ENCODE results near the gene UMAD1. TPM values are rescaled to one million over a fixed set of nuclear protein-coding genes. Genes with fewer than 3 reads are reported as not detected.

Gene UMAD1
- total and polyA plus RNA-seq, 2 of the 4 experiments (the other 2 are of a cell fraction), result 5.2 to 8.4 TPM

DNA sequence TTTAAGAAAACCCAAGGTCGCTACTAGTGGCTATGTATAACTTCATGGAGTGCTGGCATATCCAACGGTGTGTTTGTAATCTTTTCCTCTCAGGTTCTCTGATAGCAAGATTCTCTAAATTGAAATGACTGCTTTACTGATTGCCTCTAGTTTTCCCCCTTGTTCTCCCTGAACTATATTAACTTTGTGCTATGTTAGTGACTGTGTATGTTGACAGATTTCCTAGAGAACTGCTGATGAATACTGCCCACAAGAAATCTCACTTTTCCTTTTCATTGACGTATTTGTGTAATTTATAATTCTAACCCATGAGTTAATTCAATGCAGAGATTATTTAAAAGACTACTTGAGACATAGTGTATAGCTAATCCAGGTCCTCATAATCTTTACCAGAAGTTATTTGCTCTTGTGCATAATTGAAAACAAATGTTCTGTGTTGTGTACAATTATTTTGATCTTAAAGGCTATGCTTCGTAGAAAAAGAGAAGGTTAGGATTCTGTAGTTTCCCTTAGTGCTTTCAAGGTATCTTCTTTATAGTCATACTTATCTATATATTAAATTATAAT, 257.5 kb downstream of the UMAD1 start:
- Histone ChIP-seq H2BK5ac (ENCODE audit: low read depth, low read length, poor library complexity, severe bottlenecking) (no peak overlapping the region), H4K8ac (ENCODE audit: low read depth in 2 of 2, low read length in 2 of 2) (no peak overlapping the region), H3K14ac (replicated peaks; ENCODE audit: low read depth, low read length) (no peak overlapping the region), H3K36me3 (ENCODE audit: control insufficient read depth, insufficient read depth, low read length) (no peaks in the 10 kb centered on the region), H4K5ac (ENCODE audit: low read depth, low read length) (no peak overlapping the region; the same call in 1 of the 2 replicates), H3K9me1 (ENCODE audit: insufficient read depth, low read length) (no peaks in the 10 kb centered on the region), H3K18ac (ENCODE audit: low read depth, low read length) (no peak overlapping the region), H3K27ac (ENCODE audit: insufficient read depth, low read length) (no peak overlapping the region), H4K91ac (ENCODE audit: insufficient read depth, low read depth, low read length) (no peak overlapping the region), H2AK9ac (replicated peaks; ENCODE audit: low read depth, low read length, poor library complexity) (no peak overlapping the region), H3K4me3 (ENCODE audit: insufficient read depth, low read depth, low read length) (no peak overlapping the region), H3K4ac (ENCODE audit: low read depth, low read length) (no peak overlapping the region), H2AK5ac (ENCODE audit: low read depth, low read length) (no peak overlapping the region), H3K4me1 (ENCODE audit: control insufficient read depth, insufficient read depth, low read length) (peaks cover 3% of the 10 kb centered on the region; the same call in 1 of the 2 replicates), H2BK20ac (ENCODE audit: low read depth, low read length) (no peak overlapping the region), H3K79me1 (ENCODE audit: low read depth in 1 of 2, low read length in 2 of 2) (no peaks in the 10 kb centered on the region), H2AFZ (replicated peaks; ENCODE audit: low read length, poor library complexity) (no peak overlapping the region), H3K56ac (ENCODE audit: extremely low read depth, insufficient read depth, low read length) (no peak overlapping the region), H3K4me2 (ENCODE audit: low read depth, low read length) (no peak overlapping the region), H2BK120ac (ENCODE audit: low read depth, low read length) (no peak overlapping the region), H3K23ac (ENCODE audit: low read depth, low read length) (no peak overlapping the region), H3K9me3 (ENCODE audit: control insufficient read depth, insufficient read depth, low read length) (no peaks in the 10 kb centered on the region), H2BK15ac (ENCODE audit: low read depth, low read length) (no peak overlapping the region), H3K9ac (ENCODE audit: low read depth, low read length) (no peak overlapping the region), H3K27me3 (ENCODE audit: control insufficient read depth, insufficient read depth, low read length) (no peaks in the 10 kb centered on the region), H4K20me1 (ENCODE audit: insufficient read depth, low read length) (no peaks in the 10 kb centered on the region)
- CTCF ChIA-PET, result interaction anchor here (0.8 kb wide), 1 partner anchor 18 kb away, joined by 3 read pairs; no protein-coding TSS in a partner anchor
- no CpG with 5 or more reads among the region's 4 CpGs for WGBS, 2 experiments (ENCODE audit: extremely low coverage in 2 of 2, insufficient read length in 1 of 2)
- no peak for ATAC-seq (ENCODE audit: low read depth)
- in situ Hi-C loops (cut with MboI; ENCODE audit: low sequenced_read_pairs), result no loop called here
- intact Hi-C loops (cut with micrococcal nuclease), result no loop called here
- BruUV-seq (replicated peaks), result no TSS peak
- no peak for DNase-seq
- dilution Hi-C loops (cut with HindIII; ENCODE audit: low sequenced_read_pairs, unreplicated experiment), result no loop called here
- POLR2A ChIA-PET (ENCODE audit: unreplicated experiment), result no interaction called here
- TF ChIP-seq BHLHE40 (IDR thresholded peaks at IDR 0.05; ENCODE audit: low read depth, low read length), result no peak
- TF ChIP-seq FOS (IDR thresholded peaks at IDR 0.05; ENCODE audit: low read depth, low read length), result no peak
- TF ChIP-seq RFX5 (IDR thresholded peaks at IDR 0.05; ENCODE audit: low read depth, low read length), result no peak
- TF ChIP-seq, protein P1, sequence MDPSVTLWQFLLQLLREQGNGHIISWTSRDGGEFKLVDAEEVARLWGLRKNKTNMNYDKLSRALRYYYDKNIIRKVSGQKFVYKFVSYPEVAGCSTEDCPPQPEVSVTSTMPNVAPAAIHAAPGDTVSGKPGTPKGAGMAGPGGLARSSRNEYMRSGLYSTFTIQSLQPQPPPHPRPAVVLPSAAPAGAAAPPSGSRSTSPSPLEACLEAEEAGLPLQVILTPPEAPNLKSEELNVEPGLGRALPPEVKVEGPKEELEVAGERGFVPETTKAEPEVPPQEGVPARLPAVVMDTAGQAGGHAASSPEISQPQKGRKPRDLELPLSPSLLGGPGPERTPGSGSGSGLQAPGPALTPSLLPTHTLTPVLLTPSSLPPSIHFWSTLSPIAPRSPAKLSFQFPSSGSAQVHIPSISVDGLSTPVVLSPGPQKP (IDR thresholded peaks at IDR 0.05; ENCODE audit: borderline replicate concordance, low read depth, low read length), result no peak
- TF ChIP-seq RCOR1 (IDR thresholded peaks at IDR 0.05; ENCODE audit: insufficient replicate concordance, low read length), result no peak
- TF ChIP-seq, protein P2, sequence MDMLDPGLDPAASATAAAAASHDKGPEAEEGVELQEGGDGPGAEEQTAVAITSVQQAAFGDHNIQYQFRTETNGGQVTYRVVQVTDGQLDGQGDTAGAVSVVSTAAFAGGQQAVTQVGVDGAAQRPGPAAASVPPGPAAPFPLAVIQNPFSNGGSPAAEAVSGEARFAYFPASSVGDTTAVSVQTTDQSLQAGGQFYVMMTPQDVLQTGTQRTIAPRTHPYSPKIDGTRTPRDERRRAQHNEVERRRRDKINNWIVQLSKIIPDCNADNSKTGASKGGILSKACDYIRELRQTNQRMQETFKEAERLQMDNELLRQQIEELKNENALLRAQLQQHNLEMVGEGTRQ (IDR thresholded peaks at IDR 0.05; ENCODE audit: low read depth, low read length), result no peak
- no peak for TF ChIP-seq POLR2A (IDR thresholded peaks at IDR 0.05; ENCODE audit: low read depth, low read length)
- no peak for TF ChIP-seq SMC3 (IDR thresholded peaks at IDR 0.05; ENCODE audit: low read depth, low read length)
- no peak for TF ChIP-seq MXI1 (IDR thresholded peaks at IDR 0.05; ENCODE audit: borderline replicate concordance, low read depth, low read length)
- TF ChIP-seq CHD1 (IDR thresholded peaks at IDR 0.05; ENCODE audit: low read depth, low read length), result no peak
- TF ChIP-seq NFE2L2 (IDR thresholded peaks at IDR 0.05; ENCODE audit: low read depth, low read length), result no peak
- TF ChIP-seq RAD21 (IDR thresholded peaks at IDR 0.05; ENCODE audit: low read length), result no peak
- no peak for TF ChIP-seq MAZ (IDR thresholded peaks at IDR 0.05; ENCODE audit: borderline replicate concordance, low read depth, low read length)
- no peak for TF ChIP-seq CEBPB (IDR thresholded peaks at IDR 0.05; ENCODE audit: low read depth, low read length)
- TF ChIP-seq, protein P3, sequence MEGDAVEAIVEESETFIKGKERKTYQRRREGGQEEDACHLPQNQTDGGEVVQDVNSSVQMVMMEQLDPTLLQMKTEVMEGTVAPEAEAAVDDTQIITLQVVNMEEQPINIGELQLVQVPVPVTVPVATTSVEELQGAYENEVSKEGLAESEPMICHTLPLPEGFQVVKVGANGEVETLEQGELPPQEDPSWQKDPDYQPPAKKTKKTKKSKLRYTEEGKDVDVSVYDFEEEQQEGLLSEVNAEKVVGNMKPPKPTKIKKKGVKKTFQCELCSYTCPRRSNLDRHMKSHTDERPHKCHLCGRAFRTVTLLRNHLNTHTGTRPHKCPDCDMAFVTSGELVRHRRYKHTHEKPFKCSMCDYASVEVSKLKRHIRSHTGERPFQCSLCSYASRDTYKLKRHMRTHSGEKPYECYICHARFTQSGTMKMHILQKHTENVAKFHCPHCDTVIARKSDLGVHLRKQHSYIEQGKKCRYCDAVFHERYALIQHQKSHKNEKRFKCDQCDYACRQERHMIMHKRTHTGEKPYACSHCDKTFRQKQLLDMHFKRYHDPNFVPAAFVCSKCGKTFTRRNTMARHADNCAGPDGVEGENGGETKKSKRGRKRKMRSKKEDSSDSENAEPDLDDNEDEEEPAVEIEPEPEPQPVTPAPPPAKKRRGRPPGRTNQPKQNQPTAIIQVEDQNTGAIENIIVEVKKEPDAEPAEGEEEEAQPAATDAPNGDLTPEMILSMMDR (conservative IDR thresholded peaks at IDR 0.05; ENCODE audit: low read depth, low read length), result no peak
- TF ChIP-seq MAFK (IDR thresholded peaks at IDR 0.05; ENCODE audit: low read depth, low read length), result no peak
